Measurements from ENCODE around the gene METTL23.
"Not testable (repeated sequence)": the region's sequence is repeated elsewhere in the genome, so short reads cannot be mapped to it uniquely, and the experiment has no call there.

METTL23 gene

DNA sequence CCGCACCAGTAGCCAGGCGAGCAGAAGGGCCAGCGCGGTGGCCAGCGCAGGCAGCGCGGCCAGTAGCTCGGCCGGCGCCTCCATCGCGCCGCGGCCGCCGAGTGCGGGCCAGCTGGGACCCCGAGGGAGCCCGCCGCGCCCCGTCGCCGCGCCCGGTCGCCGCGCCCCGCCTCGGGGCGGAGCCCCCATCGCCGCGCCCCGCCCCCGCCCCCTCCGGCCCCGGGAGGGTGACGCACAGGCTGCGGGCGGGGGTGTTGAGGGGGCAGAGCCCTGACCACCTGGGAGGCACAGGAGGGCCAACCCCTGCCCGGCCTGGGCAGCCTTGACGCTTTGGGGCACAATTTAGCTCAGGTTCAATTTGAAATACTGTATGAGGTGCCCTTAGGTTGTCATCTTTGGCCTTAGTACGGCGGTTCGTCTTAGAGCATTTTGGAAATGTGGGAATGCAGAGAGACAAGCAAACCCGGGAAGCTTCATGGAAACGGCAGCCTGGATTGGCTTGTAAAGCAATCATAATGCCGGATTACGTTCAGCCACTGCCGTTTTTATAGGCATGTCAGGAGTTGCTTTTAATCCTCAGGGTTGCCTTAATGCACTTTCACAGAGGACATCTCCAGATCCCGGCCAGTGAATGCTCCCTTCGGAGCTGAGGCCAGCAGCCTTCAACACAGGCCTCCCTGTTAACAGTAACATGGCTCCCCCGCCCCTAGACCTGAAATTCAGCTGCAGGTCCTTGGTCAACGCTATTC is 15.6 kb upstream of the METTL23 start, which contains the start of gene MXRA7:
Gene MXRA7, minus strand, starts transcription at position 103 of the 749 bp plus-strand sequence. Its CDS starts 19 bp downstream, at position 84.
- DNase-seq = peak; percentile 35
- Histone ChIP-seq H3K27ac (ENCODE audit: low read length) (no peak within 1 kb of the TSS), H3K36me3 (replicated peaks; ENCODE audit: insufficient read depth, low read length) (no peaks in the 10 kb centered on the region), H4K20me1 (ENCODE audit: insufficient read depth, low read length) (no peaks in the 10 kb centered on the region), H3K4me3 (ENCODE audit: low read length) (peak within 1 kb of the TSS; percentile 34; the same call in 1 of the 2 replicates), H3K27me3 (replicated peaks; ENCODE audit: insufficient read depth, low read length) (0 out of 2 replicates have a peak, but pooled peaks cover 5% of the 10 kb centered on the region), H3K9me3 (replicated peaks; ENCODE audit: insufficient read depth, low read length) (no peaks in the 10 kb centered on the region), H2AFZ (ENCODE audit: low read length) (no peak within 1 kb of the TSS), H3K4me1 (ENCODE audit: low read length) (peaks cover 17% of the 10 kb centered on the region), H3K79me2 (ENCODE audit: low read length) (peaks cover 12% of the 10 kb centered on the region), H3K4me2 (ENCODE audit: low read depth, low read length) (peak within 1 kb of the TSS; percentile 57), H3K9ac (ENCODE audit: low read length) (no peak within 1 kb of the TSS), H3F3A (ENCODE audit: insufficient read depth, low read length) (peaks cover 17% of the 10 kb centered on the region), H3K9me2 (replicated peaks; ENCODE audit: insufficient read depth, low read length) (no peaks in the 10 kb centered on the region)
- TF ChIP-seq EZH2 (optimal IDR thresholded peaks at IDR 0.05; ENCODE audit: low read depth, low read length) (no peak), EZH2phosphoT487 (IDR thresholded peaks at IDR 0.05; ENCODE audit: low read length) (no peak)
- TF ChIP-seq, protein P1, sequence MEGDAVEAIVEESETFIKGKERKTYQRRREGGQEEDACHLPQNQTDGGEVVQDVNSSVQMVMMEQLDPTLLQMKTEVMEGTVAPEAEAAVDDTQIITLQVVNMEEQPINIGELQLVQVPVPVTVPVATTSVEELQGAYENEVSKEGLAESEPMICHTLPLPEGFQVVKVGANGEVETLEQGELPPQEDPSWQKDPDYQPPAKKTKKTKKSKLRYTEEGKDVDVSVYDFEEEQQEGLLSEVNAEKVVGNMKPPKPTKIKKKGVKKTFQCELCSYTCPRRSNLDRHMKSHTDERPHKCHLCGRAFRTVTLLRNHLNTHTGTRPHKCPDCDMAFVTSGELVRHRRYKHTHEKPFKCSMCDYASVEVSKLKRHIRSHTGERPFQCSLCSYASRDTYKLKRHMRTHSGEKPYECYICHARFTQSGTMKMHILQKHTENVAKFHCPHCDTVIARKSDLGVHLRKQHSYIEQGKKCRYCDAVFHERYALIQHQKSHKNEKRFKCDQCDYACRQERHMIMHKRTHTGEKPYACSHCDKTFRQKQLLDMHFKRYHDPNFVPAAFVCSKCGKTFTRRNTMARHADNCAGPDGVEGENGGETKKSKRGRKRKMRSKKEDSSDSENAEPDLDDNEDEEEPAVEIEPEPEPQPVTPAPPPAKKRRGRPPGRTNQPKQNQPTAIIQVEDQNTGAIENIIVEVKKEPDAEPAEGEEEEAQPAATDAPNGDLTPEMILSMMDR (IDR thresholded peaks at IDR 0.05; ENCODE audit: low read length) = no peak

DNA sequence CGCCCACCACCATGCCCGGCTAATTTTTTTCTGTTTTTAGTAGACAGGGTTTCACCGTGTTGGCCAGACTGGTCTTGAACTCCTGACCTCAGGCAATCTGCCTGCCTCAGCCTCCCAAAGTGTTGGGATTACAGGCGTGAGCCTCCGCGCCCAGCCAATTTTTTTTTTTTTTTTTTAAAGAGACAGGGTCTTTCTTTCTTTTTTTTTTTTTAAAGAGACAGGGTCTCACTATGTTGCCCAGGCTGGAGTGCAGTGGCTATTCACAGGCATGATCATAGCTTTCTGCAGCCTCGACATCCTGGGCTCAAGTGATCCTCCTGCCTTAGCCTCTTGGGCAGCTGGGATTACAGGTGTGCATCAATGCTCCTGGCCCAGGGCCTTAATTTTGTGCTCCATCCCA is 14.3 kb upstream of the METTL23 start:
- H3K9me3 ChIP-seq (replicated peaks; ENCODE audit: insufficient read depth, low read length); H3K27ac ChIP-seq (ENCODE audit: low read length); H3K9me2 ChIP-seq (replicated peaks; ENCODE audit: insufficient read depth, low read length); H3K36me3 ChIP-seq (replicated peaks; ENCODE audit: insufficient read depth, low read length); H2AFZ ChIP-seq (ENCODE audit: low read length); H3K9ac ChIP-seq (ENCODE audit: low read length); H3K27me3 ChIP-seq (replicated peaks; ENCODE audit: insufficient read depth, low read length); H3K4me2 ChIP-seq (ENCODE audit: low read depth, low read length); H4K20me1 ChIP-seq (ENCODE audit: insufficient read depth, low read length); DNase-seq; H3K4me3 ChIP-seq (ENCODE audit: low read length): not testable (repeated sequence)
- Histone ChIP-seq H3K79me2 (ENCODE audit: low read length) (peaks cover 15% of the 10 kb centered on the region), H3K4me1 (ENCODE audit: low read length) (peaks cover 23% of the 10 kb centered on the region), H3F3A (ENCODE audit: insufficient read depth, low read length) (peaks cover 29% of the 10 kb centered on the region)

DNA sequence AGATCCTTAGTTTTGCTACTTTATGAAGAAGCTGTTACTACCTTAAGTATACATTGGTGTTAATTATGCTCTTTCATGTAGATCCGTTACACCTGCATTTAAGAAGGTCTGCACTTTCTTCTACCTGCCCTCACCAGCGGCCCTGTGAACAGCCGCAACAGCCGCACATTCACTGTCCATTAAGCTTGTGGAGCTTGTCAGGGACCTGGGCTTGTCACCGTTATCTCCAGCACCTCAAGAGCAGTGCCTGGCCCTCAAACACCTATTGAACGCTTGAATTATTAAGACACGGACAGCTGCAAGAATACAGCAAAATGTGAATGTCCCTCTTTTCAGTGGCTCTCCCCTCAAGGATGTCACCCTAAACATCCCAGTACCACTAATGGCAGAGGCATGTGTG is 12.9 kb upstream of the METTL23 start:
- H3K36me3 ChIP-seq (replicated peaks; ENCODE audit: insufficient read depth, low read length) = peaks cover 3% of the 10 kb centered on the region; the same call in 1 of the 2 replicates
- H3K79me2 ChIP-seq (ENCODE audit: low read length) = peaks cover 20% of the 10 kb centered on the region
- no peak overlapping the region for H2AFZ ChIP-seq (ENCODE audit: low read length)
- 0 out of 2 replicates have a peak, but pooled peaks cover 5% of the 10 kb centered on the region for H3K27me3 ChIP-seq (replicated peaks; ENCODE audit: insufficient read depth, low read length)
- no peaks in the 10 kb centered on the region for H3K9me3 ChIP-seq (replicated peaks; ENCODE audit: insufficient read depth, low read length)
- H3K9me2 ChIP-seq (replicated peaks; ENCODE audit: insufficient read depth, low read length) = no peaks in the 10 kb centered on the region
- TF ChIP-seq EZH2 (optimal IDR thresholded peaks at IDR 0.05; ENCODE audit: low read depth, low read length) = no peak
- no peak for TF ChIP-seq EZH2phosphoT487 (IDR thresholded peaks at IDR 0.05; ENCODE audit: low read length)
- TF ChIP-seq, protein P1 (IDR thresholded peaks at IDR 0.05; ENCODE audit: low read length) = no peak
- H3K4me1 ChIP-seq (ENCODE audit: low read length) = peaks cover 23% of the 10 kb centered on the region
- no peak for DNase-seq
- no peak overlapping the region for H3K4me3 ChIP-seq (ENCODE audit: low read length)
- H3K27ac ChIP-seq (ENCODE audit: low read length) = no peak overlapping the region
- H3K9ac ChIP-seq (ENCODE audit: low read length) = no peak overlapping the region
- H4K20me1 ChIP-seq (ENCODE audit: insufficient read depth, low read length) = no peaks in the 10 kb centered on the region
- H3F3A ChIP-seq (ENCODE audit: insufficient read depth, low read length) = peaks cover 29% of the 10 kb centered on the region
- H3K4me2 ChIP-seq (ENCODE audit: low read depth, low read length) = no peak overlapping the region

DNA sequence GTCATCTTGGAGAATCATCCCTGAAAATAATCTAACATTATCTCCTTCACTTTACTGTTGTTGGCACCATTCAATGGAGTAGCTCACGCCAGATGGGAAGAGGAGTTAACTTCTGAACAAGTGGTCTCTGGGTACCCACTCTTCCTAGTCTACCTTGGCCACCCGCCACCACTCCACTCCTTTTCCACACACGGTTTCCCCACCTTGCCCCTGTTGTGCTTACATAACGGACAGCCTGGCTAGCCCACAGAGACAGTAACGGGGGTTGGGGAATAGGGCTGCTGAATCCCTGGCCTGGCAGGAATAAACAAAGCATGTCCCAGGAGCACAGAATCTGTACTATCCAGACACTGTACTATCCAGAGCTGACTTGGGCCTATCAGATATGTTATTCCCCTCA is 12.3 kb upstream of the METTL23 start:
- H3F3A ChIP-seq (ENCODE audit: insufficient read depth, low read length) = peaks cover 29% of the 10 kb centered on the region
- 0 out of 2 replicates have a peak, but pooled peaks cover 5% of the 10 kb centered on the region for H3K27me3 ChIP-seq (replicated peaks; ENCODE audit: insufficient read depth, low read length)
- peaks cover 3% of the 10 kb centered on the region; the same call in 1 of the 2 replicates for H3K36me3 ChIP-seq (replicated peaks; ENCODE audit: insufficient read depth, low read length)
- H4K20me1 ChIP-seq (ENCODE audit: insufficient read depth, low read length) = no peaks in the 10 kb centered on the region
- peaks cover 24% of the 10 kb centered on the region for H3K79me2 ChIP-seq (ENCODE audit: low read length)
- DNase-seq = no peak
- H3K4me3 ChIP-seq (ENCODE audit: low read length) = no peak overlapping the region
- no peak overlapping the region for H3K9ac ChIP-seq (ENCODE audit: low read length)
- peaks cover 23% of the 10 kb centered on the region for H3K4me1 ChIP-seq (ENCODE audit: low read length)
- H3K9me3 ChIP-seq (replicated peaks; ENCODE audit: insufficient read depth, low read length) = no peaks in the 10 kb centered on the region
- TF ChIP-seq, protein P1 (IDR thresholded peaks at IDR 0.05; ENCODE audit: low read length) = no peak
- TF ChIP-seq EZH2 (optimal IDR thresholded peaks at IDR 0.05; ENCODE audit: low read depth, low read length) (no peak), EZH2phosphoT487 (IDR thresholded peaks at IDR 0.05; ENCODE audit: low read length) (no peak)
- no peak overlapping the region for H3K4me2 ChIP-seq (ENCODE audit: low read depth, low read length)
- H3K27ac ChIP-seq (ENCODE audit: low read length) = no peak overlapping the region
- no peak overlapping the region for H2AFZ ChIP-seq (ENCODE audit: low read length)
- no peaks in the 10 kb centered on the region for H3K9me2 ChIP-seq (replicated peaks; ENCODE audit: insufficient read depth, low read length)

Data from MM.1S (cell line).